PFSK-1 (cell line): ENCODE data around the gene PIK3C2A.

Source experiments
- POLR2AphosphoS5 ChIP-seq: IDR thresholded peaks from 2 replicates; pipeline ENCODE4 v1.6.1; 2012; ENCODE audit warnings: low read depth, mild to moderate bottlenecking, control low read depth, low read length, moderate library complexity
- REST ChIP-seq, 2 experiments: IDR thresholded peaks; 2 replicates each; pipeline versions ENCODE4 v1.6.1 to v1.8.0; 2011 to 2012; ENCODE audit warnings: low read depth in 2 of 2, low read length in 2 of 2, control low read depth in 1 of 2, inconsistent platforms in 1 of 2, mild to moderate bottlenecking in 1 of 2, moderate library complexity in 1 of 2; ENCODE audit not compliant: insufficient read depth in 1 of 2

- TF ChIP-seq POLR2AphosphoS5: no peak
- TF ChIP-seq REST (IDR thresholded peaks at IDR 0.05; ENCODE audit: insufficient read depth in 1 of 2, low read depth in 2 of 2, low read length in 2 of 2): no peak
Observed at GRCh38 chr11:17229481-17230152, 21.8 kb upstream of the PIK3C2A start.
